H9 (cell line): ENCODE data around the gene MAD1L1. TPM values are rescaled to one million over a fixed set of nuclear protein-coding genes. Genes with fewer than 3 reads are reported as not detected.

ENCODE experiments used
- DNase-seq: peaks from one replicate; pipeline ENCODE4 v3.0.0-alpha.2; 2017
- H2AFZ ChIP-seq: one replicate; pipeline ENCODE4 v1.6.1; 2013; ENCODE audit warnings: mild to moderate bottlenecking, low read length, control low read depth, moderate library complexity
- H2AK5ac ChIP-seq: 2 replicates; pipeline ENCODE4 v1.6.1; 2013; ENCODE audit warnings: low read length, control low read depth, mixed read lengths; ENCODE audit not compliant: insufficient read length
- H2BK120ac ChIP-seq: one replicate; pipeline ENCODE4 v1.6.1; 2013; ENCODE audit warnings: low read depth, mild to moderate bottlenecking, low read length, control low read depth, inconsistent platforms; ENCODE audit not compliant: poor library complexity, severe bottlenecking
- H2BK12ac ChIP-seq: 2 replicates; pipeline ENCODE4 v1.6.1; 2013; ENCODE audit warnings: low read length, control low read depth, mixed read lengths, low read depth; ENCODE audit not compliant: insufficient read length
- H2BK15ac ChIP-seq: 2 replicates; pipeline ENCODE4 v1.6.1; 2013; ENCODE audit warnings: low read depth, low read length, control low read depth
- H2BK20ac ChIP-seq: one replicate; pipeline ENCODE4 v1.6.1; 2013; ENCODE audit warnings: low read depth, mild to moderate bottlenecking, low read length, control low read depth, inconsistent platforms; ENCODE audit not compliant: poor library complexity, severe bottlenecking
- H2BK5ac ChIP-seq: 2 replicates; pipeline ENCODE4 v1.6.1; 2013; ENCODE audit warnings: low read length, control low read depth, mixed read lengths; ENCODE audit not compliant: insufficient read length
- H3K14ac ChIP-seq: 2 replicates; pipeline ENCODE4 v1.6.1; 2013; ENCODE audit warnings: low read length, control low read depth; ENCODE audit not compliant: insufficient read depth
- H3K18ac ChIP-seq: 2 replicates; pipeline ENCODE4 v1.6.1; 2013; ENCODE audit warnings: low read depth, mild to moderate bottlenecking, mixed read lengths, low read length, control low read depth; ENCODE audit not compliant: insufficient read length
- H3K23ac ChIP-seq: 2 replicates; pipeline ENCODE4 v1.6.1; 2013; ENCODE audit warnings: low read length, control low read depth, mixed read lengths, low read depth; ENCODE audit not compliant: insufficient read length
- H3K23me2 ChIP-seq: 2 replicates; pipeline ENCODE4 v1.6.1; 2013; ENCODE audit warnings: low read depth, mild to moderate bottlenecking, mixed read lengths, low read length, control low read depth; ENCODE audit not compliant: insufficient read length, poor library complexity, severe bottlenecking
- H3K27ac ChIP-seq: 2 replicates; pipeline ENCODE4 v1.5.1; 2013; ENCODE audit warnings: low read length, control low read depth, mixed read lengths, low read depth; ENCODE audit not compliant: insufficient read length
- H3K27me3 ChIP-seq: 2 replicates; pipeline ENCODE4 v1.6.1; 2013; ENCODE audit warnings: low read length, control low read depth, inconsistent platforms; ENCODE audit not compliant: insufficient read depth
- H3K4ac ChIP-seq: 2 replicates; pipeline ENCODE4 v1.6.1; 2013; ENCODE audit warnings: low read depth, mild to moderate bottlenecking, control low read depth, inconsistent platforms, low read length, moderate library complexity
- H3K4me1 ChIP-seq: 2 replicates; pipeline ENCODE4 v1.6.1; 2013; ENCODE audit warnings: low read length, control low read depth, inconsistent platforms; ENCODE audit not compliant: insufficient read depth
- H3K4me2 ChIP-seq: 2 replicates; pipeline ENCODE4 v1.6.1; 2013; ENCODE audit warnings: low read length, control low read depth, mixed read lengths; ENCODE audit not compliant: insufficient read length, insufficient read depth
- H3K56ac ChIP-seq: 2 replicates; pipeline ENCODE4 v1.6.1; 2013; ENCODE audit warnings: low read depth, mild to moderate bottlenecking, mixed read lengths, low read length, control low read depth; ENCODE audit not compliant: insufficient read length
- H3K79me1 ChIP-seq: 2 replicates; pipeline ENCODE4 v1.6.1; 2013; ENCODE audit warnings: low read depth, mild to moderate bottlenecking, moderate library complexity, low read length, control low read depth, inconsistent platforms; ENCODE audit not compliant: insufficient read depth, poor library complexity, severe bottlenecking
- H3K79me2 ChIP-seq: 2 replicates; pipeline ENCODE4 v1.6.1; 2013; ENCODE audit warnings: low read length, control low read depth, inconsistent platforms; ENCODE audit not compliant: insufficient read depth
- H3K9ac ChIP-seq: 2 replicates; pipeline ENCODE4 v1.6.1; 2013; ENCODE audit warnings: low read length, control low read depth, mixed read lengths; ENCODE audit not compliant: insufficient read length; ENCODE audit errors: extremely low read depth
- H3K9me3 ChIP-seq: one replicate; pipeline ENCODE4 v1.6.1; 2013; ENCODE audit warnings: low read depth, low read length, inconsistent platforms; ENCODE audit not compliant: control insufficient read depth
- H3T11ph ChIP-seq: one replicate; pipeline ENCODE4 v1.6.1; 2013; ENCODE audit warnings: mild to moderate bottlenecking, low read length, control low read depth, inconsistent platforms
- H4K20me1 ChIP-seq: one replicate; pipeline ENCODE4 v1.6.1; 2013; ENCODE audit not compliant: control insufficient read depth, insufficient read length, insufficient read depth
- H4K5ac ChIP-seq: 2 replicates; pipeline ENCODE4 v1.6.1; 2013; ENCODE audit warnings: low read depth, mild to moderate bottlenecking, mixed read lengths, low read length, control low read depth; ENCODE audit not compliant: insufficient read length
- H4K8ac ChIP-seq: replicated peaks from 2 replicates; pipeline ENCODE4 v1.6.1; 2013; ENCODE audit warnings: low read length, control low read depth, mixed read lengths, low read depth; ENCODE audit not compliant: insufficient read length
- H4K91ac ChIP-seq: 2 replicates; pipeline ENCODE4 v1.6.1; 2013; ENCODE audit warnings: low read depth, mild to moderate bottlenecking, moderate library complexity, mixed read lengths, low read length, control low read depth; ENCODE audit not compliant: insufficient read length
- H3K27ac Mint-ChIP-seq, 3 experiments: 2 replicates in 2 of 3; 3 replicates in 1 of 3; pipeline ENCODE4 v1.8.0; 2020 to 2021; ENCODE audit warnings: mixed read lengths in 3 of 3, mild to moderate bottlenecking in 1 of 3, moderate library complexity in 1 of 3
- H3K27me3 Mint-ChIP-seq: 2 replicates; pipeline ENCODE4 v1.8.0; 2021; ENCODE audit warnings: low read depth, mild to moderate bottlenecking, moderate library complexity, mixed read lengths
- H3K36me3 Mint-ChIP-seq, 3 experiments: 2 replicates in 2 of 3; 3 replicates in 1 of 3; pipeline ENCODE4 v1.8.0; 2020 to 2021; ENCODE audit warnings: low read depth in 3 of 3, mixed read lengths in 3 of 3; ENCODE audit not compliant: insufficient read depth in 1 of 3
- H3K4me1 Mint-ChIP-seq, 2 experiments: 2 replicates each; pipeline ENCODE4 v1.8.0; 2020; ENCODE audit warnings: mixed read lengths in 2 of 2
- H3K4me3 Mint-ChIP-seq, 2 experiments: 2 replicates in 1 of 2; 3 replicates in 1 of 2; pipeline ENCODE4 v1.8.0; 2020 to 2021; ENCODE audit warnings: mild to moderate bottlenecking in 2 of 2, mixed read lengths in 2 of 2, moderate library complexity in 1 of 2
- H3K9me3 Mint-ChIP-seq, 2 experiments: 2 replicates in 1 of 2; 3 replicates in 1 of 2; pipeline ENCODE4 v1.8.0; 2020; ENCODE audit warnings: mild to moderate bottlenecking in 2 of 2, mixed read lengths in 2 of 2, moderate library complexity in 1 of 2
- CTCF ChIP-seq: fragments of 200-600 bp; sonication (generic); conservative IDR thresholded peaks from 3 replicates; pipeline ENCODE4 v1.8.0; 2021; ENCODE audit warnings: antibody characterized with exemption, mild to moderate bottlenecking
- WGBS: extraction: QIAGEN DNeasy Blood & Tissue Kit; methylation state at CpG from one replicate; pipeline ENCODE4 v1.1.7; 2013; ENCODE audit warnings: missing lambda C conversion rate, low lambda C conversion rate, mixed read lengths; ENCODE audit not compliant: insufficient read length; ENCODE audit errors: extremely low coverage; 5-methylcytosine and 5-hydroxymethylcytosine counted together
- total RNA-seq: library from RNA; stranded (reverse); gene quantifications from 2 replicates; pipeline ENCODE4 v1.2.1, GENCODE V29; 2021

MAD1L1 gene
- total RNA-seq, 1 experiment from 2014 or later: 39.0 TPM

- no peak overlapping the region for H3K4ac ChIP-seq
- no peak overlapping the region for H3K18ac ChIP-seq
- H3K27ac ChIP-seq: no peak overlapping the region
- no peak overlapping the region for H2BK120ac ChIP-seq
- no peak overlapping the region for H2BK12ac ChIP-seq
- TF ChIP-seq CTCF: no peak
- Mint-ChIP-seq H3K9me3 (no peaks in the 10 kb centered on the region), H3K4me3 (no peak overlapping the region), H3K36me3 (0 out of 7 replicates have a peak, but pooled peaks cover 0 to 5% (median 0%) of the 10 kb centered on the region in 3 experiments), H3K27me3 (no peaks in the 10 kb centered on the region), H3K27ac (no peak overlapping the region), H3K4me1 (peaks cover 0 to under 1% of the 10 kb centered on the region in 2 experiments; a peak in 1 of 4 replicates)
- no peak for DNase-seq
- H3K23me2 ChIP-seq: no peaks in the 10 kb centered on the region
- H3K79me1 ChIP-seq: no peaks in the 10 kb centered on the region
- no peak overlapping the region for H2BK20ac ChIP-seq
- H3K4me2 ChIP-seq: no peak overlapping the region
- no peaks in the 10 kb centered on the region for H3K79me2 ChIP-seq
- no peaks in the 10 kb centered on the region for H4K20me1 ChIP-seq
- H2AFZ ChIP-seq: no peak overlapping the region
- WGBS: no CpG with 5 or more reads among the region's 23 CpGs
- no peak overlapping the region for H3K9ac ChIP-seq
- H3K56ac ChIP-seq: no peak overlapping the region
- no peaks in the 10 kb centered on the region for H3K9me3 ChIP-seq
- H2AK5ac ChIP-seq: no peak overlapping the region
- H4K91ac ChIP-seq: no peak overlapping the region
- H3K27me3 ChIP-seq: no peaks in the 10 kb centered on the region
- no peak overlapping the region for H4K5ac ChIP-seq
- H3K23ac ChIP-seq: no peak overlapping the region
- H4K8ac ChIP-seq: no peak overlapping the region
- H2BK5ac ChIP-seq: no peak overlapping the region
- H3K14ac ChIP-seq: no peak overlapping the region
- no peaks in the 10 kb centered on the region for H3K4me1 ChIP-seq
- H3T11ph ChIP-seq: no peak overlapping the region
- H2BK15ac ChIP-seq: no peak overlapping the region
Observed at GRCh38 chr7:1918063-1918645, 314.6 kb downstream of the MAD1L1 start.
